Peyer's patch (tissue), 4 donors: Measurements from ENCODE around the gene SLC1A2.

Experiments
- CTCF ChIP-seq, 6 experiments: fragments of 450-650 bp in 4 of 6; fragments of 200-600 bp in 2 of 6; sonication (generic) in 1 of 6; IDR thresholded peaks; one replicate each; pipeline ENCODE4 v1.5.1; 2017 to 2019; ENCODE audit warnings: antibody characterized with exemption in 6 of 6, mild to moderate bottlenecking in 3 of 6, moderate library complexity in 1 of 6
- POLR2A ChIP-seq, 2 donors: fragments of 450-650 bp; IDR thresholded peaks; one replicate each; pipeline ENCODE4 v1.5.1; 2017; ENCODE audit warnings: antibody characterized with exemption in 2 of 2, mild to moderate bottlenecking in 2 of 2, moderate library complexity in 2 of 2

DNA sequence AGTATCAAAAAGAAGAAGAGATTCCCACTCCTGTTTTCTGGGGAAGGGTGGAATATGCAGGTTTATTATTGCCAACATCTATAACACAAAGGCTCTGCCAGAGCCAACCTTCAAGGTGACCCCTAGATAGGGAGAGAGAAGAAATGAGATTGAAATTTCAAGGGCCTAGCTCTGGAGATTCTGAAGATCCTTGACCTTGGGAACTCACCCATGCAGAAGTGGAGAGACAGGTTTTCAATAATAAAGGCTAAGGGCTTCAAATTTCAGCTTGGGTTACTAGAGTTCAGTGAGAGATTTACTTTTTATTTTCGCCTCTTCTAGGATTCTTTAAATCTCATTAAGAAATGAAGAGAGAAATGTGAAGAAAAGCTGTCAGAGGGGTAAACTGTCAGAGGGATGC is 182.0 kb downstream of the SLC1A2 start:
- no peak for TF ChIP-seq CTCF (IDR thresholded peaks at IDR 0.05)
- TF ChIP-seq POLR2A (IDR thresholded peaks at IDR 0.05): no peak
